ENCODE measurements around the gene DET1. TPM values are rescaled to one million over a fixed set of nuclear protein-coding genes. Genes with fewer than 3 reads are reported as not detected.

DET1 gene
- total and polyA plus RNA-seq, 2 donors (not counting 1 experiment from before 2014, with no cell fraction given): 6.7 to 10.1 TPM

GRCh38 chr15:88590759-88591158 lies 44.3 kb upstream of the DET1 start:
- ATAC-seq (ENCODE audit: low read depth): no peak
- ChIA-PET POLR2A (no interaction called here), CTCF (no interaction called here)
- H3K4me3 Mint-ChIP-seq: no peak overlapping the region
- H3K27ac ChIP-seq (ENCODE audit: low read length in 2 of 2): no peak overlapping the region
- H2AFZ ChIP-seq (ENCODE audit: insufficient read depth, low read depth, low read length, poor library complexity, severe bottlenecking): no peak overlapping the region
- no peak for TF ChIP-seq CTCF (IDR thresholded peaks at IDR 0.05)
- TF ChIP-seq EZH2 (IDR thresholded peaks at IDR 0.05; ENCODE audit: borderline replicate concordance, insufficient read depth, low read depth, low read length, poor library complexity, severe bottlenecking): no peak
- intact Hi-C loops (cut with micrococcal nuclease): no loop called here
- no peaks in the 10 kb centered on the region for H4K20me1 ChIP-seq (ENCODE audit: control insufficient read depth, insufficient read depth, low read length, poor library complexity, severe bottlenecking)
- H3K4me1 Mint-ChIP-seq: no peaks in the 10 kb centered on the region
- H3K36me3 ChIP-seq (replicated peaks in 1 of 2; ENCODE audit: control extremely low read depth in 1 of 2, control insufficient read depth in 1 of 2, extremely low read depth in 1 of 2, insufficient read depth in 2 of 2, low read length in 1 of 2): no peaks in the 10 kb centered on the region
- no peak for DNase-seq
- no peaks in the 10 kb centered on the region for H3K27me3 ChIP-seq (replicated peaks in 1 of 4; ENCODE audit: control extremely low read depth in 1 of 4, control insufficient read depth in 3 of 4, insufficient read depth in 4 of 4, low read length in 3 of 4)
- H3K27me3 Mint-ChIP-seq: no peaks in the 10 kb centered on the region
- H3K9ac ChIP-seq (ENCODE audit: low read length): no peak overlapping the region
- H3K4me2 ChIP-seq (replicated peaks; ENCODE audit: low read depth, low read length, poor library complexity, severe bottlenecking): no peak overlapping the region
- no peaks in the 10 kb centered on the region for H3K79me2 ChIP-seq (ENCODE audit: control insufficient read depth, insufficient read depth, low read length)
- H3K9me3 ChIP-seq (ENCODE audit: control extremely low read depth in 1 of 3, control insufficient read depth in 2 of 3, insufficient read depth in 1 of 3, low read length in 2 of 3): peaks cover 0 to 1% (median 0%) of the 10 kb centered on the region in 3 donors
- no peaks in the 10 kb centered on the region for H3K4me1 ChIP-seq (ENCODE audit: control insufficient read depth in 2 of 2, insufficient read depth in 2 of 2, low read length in 2 of 2)
- no peak overlapping the region for H3K4me3 ChIP-seq (ENCODE audit: control extremely low read depth in 1 of 5, extremely low read depth in 1 of 5, insufficient read depth in 1 of 5, low read depth in 2 of 5, low read length in 4 of 5)
- no CpG with 5 or more reads among the region's 6 CpGs for WGBS (ENCODE audit: insufficient coverage)
- no peaks in the 10 kb centered on the region for H3K9me3 Mint-ChIP-seq (ENCODE audit: insufficient read depth)
- no peak overlapping the region for H3K27ac Mint-ChIP-seq

GRCh38 chr15:88586401-88587162 lies 40.1 kb upstream of the DET1 start:
- no peak overlapping the region for H3K4me3 Mint-ChIP-seq
- ChIA-PET CTCF (no interaction called here), POLR2A (no interaction called here)
- Histone ChIP-seq H4K20me1 (ENCODE audit: control insufficient read depth, insufficient read depth, low read length, poor library complexity, severe bottlenecking) (no peaks in the 10 kb centered on the region), H3K4me1 (ENCODE audit: control insufficient read depth in 2 of 2, insufficient read depth in 2 of 2, low read length in 2 of 2) (no peaks in the 10 kb centered on the region), H2AFZ (ENCODE audit: insufficient read depth, low read depth, low read length, poor library complexity, severe bottlenecking) (no peak overlapping the region), H3K9me3 (ENCODE audit: control extremely low read depth in 1 of 3, control insufficient read depth in 2 of 3, insufficient read depth in 1 of 3, low read length in 2 of 3) (no peaks in the 10 kb centered on the region), H3K79me2 (ENCODE audit: control insufficient read depth, insufficient read depth, low read length) (no peaks in the 10 kb centered on the region), H3K36me3 (replicated peaks in 1 of 2; ENCODE audit: control extremely low read depth in 1 of 2, control insufficient read depth in 1 of 2, extremely low read depth in 1 of 2, insufficient read depth in 2 of 2, low read length in 1 of 2) (no peaks in the 10 kb centered on the region), H3K27me3 (replicated peaks in 1 of 4; ENCODE audit: control extremely low read depth in 1 of 4, control insufficient read depth in 3 of 4, insufficient read depth in 4 of 4, low read length in 3 of 4) (no peaks in the 10 kb centered on the region), H3K4me3 (ENCODE audit: control extremely low read depth in 1 of 5, extremely low read depth in 1 of 5, insufficient read depth in 1 of 5, low read depth in 2 of 5, low read length in 4 of 5) (no peak overlapping the region), H3K9ac (ENCODE audit: low read length) (no peak overlapping the region), H3K4me2 (replicated peaks; ENCODE audit: low read depth, low read length, poor library complexity, severe bottlenecking) (no peak overlapping the region), H3K27ac (ENCODE audit: low read length in 2 of 2) (no peak overlapping the region)
- H3K27me3 Mint-ChIP-seq: no peaks in the 10 kb centered on the region
- DNase-seq (no peak), ATAC-seq (ENCODE audit: low read depth) (no peak)
- H3K9me3 Mint-ChIP-seq (ENCODE audit: insufficient read depth): no peaks in the 10 kb centered on the region
- TF ChIP-seq EZH2 (IDR thresholded peaks at IDR 0.05; ENCODE audit: borderline replicate concordance, insufficient read depth, low read depth, low read length, poor library complexity, severe bottlenecking) (no peak), CTCF (IDR thresholded peaks at IDR 0.05) (no peak)
- 89% methylated on average over 3 of the region's 4 CpGs for WGBS (ENCODE audit: insufficient coverage)
- no peaks in the 10 kb centered on the region for H3K4me1 Mint-ChIP-seq
- H3K27ac Mint-ChIP-seq: no peak overlapping the region
- intact Hi-C loops (cut with micrococcal nuclease): no loop called here
